ENCODE measurements around the gene PACSIN2. TPM values are rescaled to one million over a fixed set of nuclear protein-coding genes. Genes with fewer than 3 reads are reported as not detected.

Gene PACSIN2
- total RNA-seq, 1 experiment from 2014 or later: 60.2 TPM

DNA sequence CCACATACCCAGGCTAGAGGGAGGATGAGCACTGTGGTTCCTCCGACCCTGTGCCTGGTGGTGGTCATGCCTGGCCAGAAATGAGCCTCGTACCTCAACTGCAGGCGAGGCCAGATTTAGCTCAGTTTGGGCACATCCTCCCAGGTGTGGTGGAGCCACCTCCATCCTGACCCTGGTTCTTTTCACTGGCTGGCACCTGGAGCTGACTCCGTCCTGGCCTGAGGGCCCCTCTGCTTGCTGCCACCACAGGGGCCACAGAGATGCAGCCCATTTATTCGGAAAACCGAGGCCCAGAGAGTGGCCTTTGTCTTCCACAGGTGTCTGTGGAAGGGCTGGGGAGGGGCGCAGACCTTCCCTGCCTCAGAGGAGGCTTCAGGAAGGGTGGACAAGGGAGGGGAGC, 148.8 kb downstream of the PACSIN2 start:
- CTCF ChIA-PET: no interaction called here
- POLR2A ChIA-PET: no interaction called here
- H3K27me3 ChIP-seq (ENCODE audit: control insufficient read depth, insufficient read depth, low read length): no peaks in the 10 kb centered on the region
- no peaks in the 10 kb centered on the region; the same call in 1 of the 2 replicates for H3K4me1 ChIP-seq (ENCODE audit: control insufficient read depth, insufficient read depth, low read length)
- no peak overlapping the region for H3K4me3 ChIP-seq (ENCODE audit: low read depth in 2 of 2, low read length in 2 of 2)
- TF ChIP-seq, protein P1, sequence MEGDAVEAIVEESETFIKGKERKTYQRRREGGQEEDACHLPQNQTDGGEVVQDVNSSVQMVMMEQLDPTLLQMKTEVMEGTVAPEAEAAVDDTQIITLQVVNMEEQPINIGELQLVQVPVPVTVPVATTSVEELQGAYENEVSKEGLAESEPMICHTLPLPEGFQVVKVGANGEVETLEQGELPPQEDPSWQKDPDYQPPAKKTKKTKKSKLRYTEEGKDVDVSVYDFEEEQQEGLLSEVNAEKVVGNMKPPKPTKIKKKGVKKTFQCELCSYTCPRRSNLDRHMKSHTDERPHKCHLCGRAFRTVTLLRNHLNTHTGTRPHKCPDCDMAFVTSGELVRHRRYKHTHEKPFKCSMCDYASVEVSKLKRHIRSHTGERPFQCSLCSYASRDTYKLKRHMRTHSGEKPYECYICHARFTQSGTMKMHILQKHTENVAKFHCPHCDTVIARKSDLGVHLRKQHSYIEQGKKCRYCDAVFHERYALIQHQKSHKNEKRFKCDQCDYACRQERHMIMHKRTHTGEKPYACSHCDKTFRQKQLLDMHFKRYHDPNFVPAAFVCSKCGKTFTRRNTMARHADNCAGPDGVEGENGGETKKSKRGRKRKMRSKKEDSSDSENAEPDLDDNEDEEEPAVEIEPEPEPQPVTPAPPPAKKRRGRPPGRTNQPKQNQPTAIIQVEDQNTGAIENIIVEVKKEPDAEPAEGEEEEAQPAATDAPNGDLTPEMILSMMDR (IDR thresholded peaks at IDR 0.05): no peak
- TF ChIP-seq TCF7L2 (IDR thresholded peaks at IDR 0.05; ENCODE audit: low read depth, low read length) (no peak), POLR2AphosphoS5 (IDR thresholded peaks at IDR 0.05; ENCODE audit: low read depth, low read length) (no peak), SIN3A (IDR thresholded peaks at IDR 0.05; ENCODE audit: borderline replicate concordance, insufficient read depth, low read depth, low read length) (no peak)
- TF ChIP-seq, protein P2, sequence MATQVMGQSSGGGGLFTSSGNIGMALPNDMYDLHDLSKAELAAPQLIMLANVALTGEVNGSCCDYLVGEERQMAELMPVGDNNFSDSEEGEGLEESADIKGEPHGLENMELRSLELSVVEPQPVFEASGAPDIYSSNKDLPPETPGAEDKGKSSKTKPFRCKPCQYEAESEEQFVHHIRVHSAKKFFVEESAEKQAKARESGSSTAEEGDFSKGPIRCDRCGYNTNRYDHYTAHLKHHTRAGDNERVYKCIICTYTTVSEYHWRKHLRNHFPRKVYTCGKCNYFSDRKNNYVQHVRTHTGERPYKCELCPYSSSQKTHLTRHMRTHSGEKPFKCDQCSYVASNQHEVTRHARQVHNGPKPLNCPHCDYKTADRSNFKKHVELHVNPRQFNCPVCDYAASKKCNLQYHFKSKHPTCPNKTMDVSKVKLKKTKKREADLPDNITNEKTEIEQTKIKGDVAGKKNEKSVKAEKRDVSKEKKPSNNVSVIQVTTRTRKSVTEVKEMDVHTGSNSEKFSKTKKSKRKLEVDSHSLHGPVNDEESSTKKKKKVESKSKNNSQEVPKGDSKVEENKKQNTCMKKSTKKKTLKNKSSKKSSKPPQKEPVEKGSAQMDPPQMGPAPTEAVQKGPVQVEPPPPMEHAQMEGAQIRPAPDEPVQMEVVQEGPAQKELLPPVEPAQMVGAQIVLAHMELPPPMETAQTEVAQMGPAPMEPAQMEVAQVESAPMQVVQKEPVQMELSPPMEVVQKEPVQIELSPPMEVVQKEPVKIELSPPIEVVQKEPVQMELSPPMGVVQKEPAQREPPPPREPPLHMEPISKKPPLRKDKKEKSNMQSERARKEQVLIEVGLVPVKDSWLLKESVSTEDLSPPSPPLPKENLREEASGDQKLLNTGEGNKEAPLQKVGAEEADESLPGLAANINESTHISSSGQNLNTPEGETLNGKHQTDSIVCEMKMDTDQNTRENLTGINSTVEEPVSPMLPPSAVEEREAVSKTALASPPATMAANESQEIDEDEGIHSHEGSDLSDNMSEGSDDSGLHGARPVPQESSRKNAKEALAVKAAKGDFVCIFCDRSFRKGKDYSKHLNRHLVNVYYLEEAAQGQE (IDR thresholded peaks at IDR 0.05; ENCODE audit: insufficient read depth in 1 of 2, low read depth in 2 of 2, low read length in 1 of 2): no peak
- intact Hi-C loops (cut with micrococcal nuclease; ENCODE audit: unreplicated experiment): no loop called here
- in situ Hi-C loops (cut with HindIII; ENCODE audit: low pct_unique_long_range_greater_than_20kb, low sequenced_read_pairs): no loop called here
- no TSS peak for BruUV-seq (replicated peaks)
- DNase-seq (ENCODE audit: low read depth, low spot score) (no peak), ATAC-seq (no peak)
- H3K27ac ChIP-seq (ENCODE audit: low read length): no peak overlapping the region
- no peaks in the 10 kb centered on the region for H3K9me3 ChIP-seq (ENCODE audit: control insufficient read depth, insufficient read depth, low read depth, low read length)
- no peaks in the 10 kb centered on the region for H3K36me3 ChIP-seq (ENCODE audit: control insufficient read depth, insufficient read depth, low read length)

DNA sequence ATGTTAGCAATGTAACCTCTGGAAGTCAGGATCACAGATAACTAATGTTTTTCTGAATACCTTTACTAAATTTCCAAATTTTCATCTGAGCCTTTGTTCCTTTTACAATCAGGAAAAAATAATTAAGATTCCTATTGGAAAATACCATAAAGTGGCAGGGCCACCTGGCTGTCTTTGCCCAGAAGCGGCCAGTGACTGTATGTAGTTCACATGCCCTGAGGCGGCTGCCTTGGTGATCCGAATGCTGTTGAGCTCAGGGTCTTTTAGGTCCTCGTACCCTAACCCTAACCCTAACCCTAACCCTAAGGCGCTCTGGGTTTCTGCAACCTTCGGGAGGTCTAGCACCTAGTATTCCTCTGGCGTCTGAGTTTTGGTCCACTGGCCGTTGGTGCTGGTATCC, 149.4 kb downstream of the PACSIN2 start:
- intact Hi-C loops (cut with micrococcal nuclease; ENCODE audit: unreplicated experiment): no loop called here
- ATAC-seq (no peak), DNase-seq (ENCODE audit: low read depth, low spot score) (no peak)
- in situ Hi-C loops (cut with HindIII; ENCODE audit: low pct_unique_long_range_greater_than_20kb, low sequenced_read_pairs): no loop called here
- Histone ChIP-seq H3K4me1 (ENCODE audit: control insufficient read depth, insufficient read depth, low read length) (no peaks in the 10 kb centered on the region; the same call in 1 of the 2 replicates), H3K9me3 (ENCODE audit: control insufficient read depth, insufficient read depth, low read depth, low read length) (no peaks in the 10 kb centered on the region), H3K36me3 (ENCODE audit: control insufficient read depth, insufficient read depth, low read length) (no peaks in the 10 kb centered on the region), H3K4me3 (ENCODE audit: low read depth in 2 of 2, low read length in 2 of 2) (no peak overlapping the region), H3K27me3 (ENCODE audit: control insufficient read depth, insufficient read depth, low read length) (no peaks in the 10 kb centered on the region), H3K27ac (ENCODE audit: low read length) (no peak overlapping the region)
- POLR2A ChIA-PET: no interaction called here
- no TSS peak for BruUV-seq (replicated peaks)
- CTCF ChIA-PET: no interaction called here
- TF ChIP-seq, protein P1 (IDR thresholded peaks at IDR 0.05): no peak
- TF ChIP-seq POLR2AphosphoS5 (IDR thresholded peaks at IDR 0.05; ENCODE audit: low read depth, low read length) (no peak), TCF7L2 (IDR thresholded peaks at IDR 0.05; ENCODE audit: low read depth, low read length) (no peak), SIN3A (IDR thresholded peaks at IDR 0.05; ENCODE audit: borderline replicate concordance, insufficient read depth, low read depth, low read length) (no peak)
- TF ChIP-seq, protein P2 (IDR thresholded peaks at IDR 0.05; ENCODE audit: insufficient read depth in 1 of 2, low read depth in 2 of 2, low read length in 1 of 2): no peak
